HG02840 (cell line): Measurements from ENCODE around the gene C3orf22.

Source experiments
- ATAC-seq: cut with Tn5 transposase; IDR thresholded peaks from one replicate; pipeline ENCODE4 v1.9.1; 2021; ENCODE audit warnings: mild to moderate bottlenecking, moderate library complexity, moderate number of reproducible peaks; ENCODE audit not compliant: unreplicated experiment, low FRiP score

Gene C3orf22

DNA sequence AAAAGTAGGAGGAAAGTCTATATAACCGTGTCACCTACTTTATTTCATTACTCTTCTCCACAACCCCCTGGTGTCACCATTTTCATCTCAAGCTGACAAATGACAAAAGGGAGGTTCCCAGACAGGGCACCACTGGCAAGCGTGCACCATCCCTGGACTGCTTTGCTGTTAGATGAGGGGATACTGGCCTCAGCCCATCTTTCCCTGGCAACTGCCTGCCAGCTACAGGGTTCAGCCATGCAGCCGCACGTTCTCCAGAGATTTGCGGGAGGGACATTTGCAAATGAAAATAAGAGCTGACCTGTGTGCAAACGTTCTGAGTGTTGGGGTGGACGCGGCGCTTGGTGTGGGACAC, 41.8 kb downstream of the C3orf22 start:
- no peak for ATAC-seq

DNA sequence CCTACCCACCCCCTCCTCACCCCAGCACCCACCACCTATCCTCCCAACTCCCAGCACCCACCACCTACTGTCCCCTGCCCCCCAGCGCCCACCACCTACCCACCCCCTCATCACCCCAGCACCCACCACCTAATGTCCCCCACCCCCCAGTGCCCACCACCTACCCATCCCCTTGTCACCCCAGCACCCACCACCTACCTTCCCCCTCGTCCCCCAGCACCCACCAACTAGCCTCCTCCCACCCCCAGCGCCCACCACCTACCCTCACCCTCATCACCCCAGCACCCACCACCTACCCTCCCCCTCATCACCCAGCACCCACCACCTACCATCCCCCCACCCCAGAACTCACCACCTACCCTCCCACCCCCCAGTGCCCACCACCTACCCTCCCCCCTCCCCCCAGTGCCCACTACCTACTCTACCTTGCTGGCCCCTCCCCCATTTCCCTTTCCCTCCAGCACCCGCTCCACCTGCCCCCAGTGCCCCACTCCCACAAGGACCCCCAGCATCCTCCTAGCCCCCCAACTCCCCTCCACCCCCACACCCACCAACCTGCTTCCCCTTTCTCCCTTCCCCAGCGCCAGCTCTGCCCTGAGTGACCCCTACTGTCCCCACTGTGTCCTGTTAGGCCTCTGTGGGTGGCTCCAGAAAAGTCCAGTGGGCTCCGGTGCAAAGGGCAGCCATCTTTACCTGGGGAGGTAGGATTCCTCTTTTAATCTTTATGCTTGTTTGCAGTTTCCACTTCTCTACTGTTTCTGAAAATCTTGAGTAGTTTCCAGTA, 42.4 kb downstream of the C3orf22 start:
- no peak for ATAC-seq

DNA sequence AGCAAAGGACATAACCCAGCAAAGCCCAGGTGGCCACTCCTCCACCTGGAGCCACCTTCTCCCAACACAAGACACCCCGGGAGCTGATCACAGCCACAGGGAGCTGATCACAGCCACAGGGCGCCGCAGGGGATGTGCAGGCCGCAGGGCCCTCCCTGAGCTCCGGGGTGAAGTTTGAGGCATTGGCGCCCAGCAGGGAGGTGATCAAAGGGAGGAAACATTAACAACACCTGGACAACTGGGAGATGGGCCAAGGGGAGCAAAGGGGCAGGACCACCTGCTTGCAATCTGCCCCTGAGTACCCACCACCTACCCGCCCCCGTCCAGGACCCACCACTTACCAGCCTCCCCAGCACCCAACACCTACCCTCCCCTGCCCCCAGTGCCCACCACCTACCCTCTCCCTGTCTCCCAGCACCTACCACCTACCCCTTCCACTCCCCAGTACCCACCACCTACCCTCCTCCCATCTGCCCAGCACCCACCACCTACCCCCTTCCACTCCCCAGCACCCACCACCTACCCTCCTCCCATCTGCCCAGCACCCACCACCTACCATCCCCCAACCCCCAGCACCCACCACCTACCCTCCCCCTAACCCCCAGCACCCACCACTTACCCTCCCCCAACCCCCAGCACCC, 43.5 kb downstream of the C3orf22 start:
- no peak for ATAC-seq

DNA sequence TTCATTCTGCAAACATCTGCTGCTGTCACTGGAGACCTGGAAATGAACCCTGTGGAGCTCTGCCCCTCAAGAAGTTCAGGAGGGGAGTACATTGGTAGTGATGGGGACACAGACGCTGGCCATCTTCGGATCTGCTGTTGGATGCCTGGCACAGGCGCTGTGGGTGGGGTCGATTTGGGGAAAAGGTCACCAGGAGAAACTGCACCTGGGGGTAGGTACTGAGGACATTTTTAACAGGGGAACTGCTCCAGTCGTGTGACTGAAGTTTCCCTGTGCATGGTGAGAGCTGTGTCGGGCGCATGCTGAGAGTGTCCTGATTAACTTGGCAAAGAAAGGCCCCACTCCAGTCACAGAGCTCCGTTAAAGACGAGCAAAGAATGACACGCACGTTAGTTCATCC, 44.6 kb downstream of the C3orf22 start:
- no peak for ATAC-seq

DNA sequence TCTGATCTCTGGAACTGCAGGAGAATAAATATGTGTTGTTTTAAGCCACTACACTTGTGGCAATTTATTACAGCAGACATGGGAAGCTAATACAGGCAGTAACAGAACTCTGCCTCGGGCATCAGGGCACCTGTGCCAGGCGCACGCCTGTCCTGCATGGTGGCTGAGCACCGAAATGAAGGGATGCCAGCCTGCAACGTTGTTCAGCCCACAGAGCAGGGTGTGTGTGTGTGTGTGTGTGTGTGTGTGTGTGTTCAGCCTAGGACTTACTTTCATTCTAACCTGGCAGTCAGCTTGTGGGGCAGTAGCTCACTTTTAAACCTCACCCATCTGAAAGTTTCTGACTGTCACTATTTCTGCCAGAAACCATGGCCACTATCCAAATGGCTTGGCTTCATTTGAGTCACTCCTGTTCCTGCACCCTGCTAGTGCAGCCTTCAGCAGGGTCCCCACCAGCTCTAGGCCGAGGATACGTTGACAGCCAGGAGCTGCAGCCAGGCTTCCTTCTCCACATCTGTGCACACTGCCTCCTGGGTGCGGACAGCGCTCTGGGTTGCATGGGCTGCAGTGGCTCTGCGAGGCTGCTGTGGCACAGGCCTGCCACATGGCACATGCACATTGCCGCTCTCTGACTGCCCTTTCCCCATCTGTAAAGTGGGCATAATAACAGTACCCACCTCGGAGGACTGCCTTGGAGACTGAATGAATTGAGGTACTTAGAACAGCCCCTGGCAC, 45.6 kb downstream of the C3orf22 start:
- no peak for ATAC-seq

DNA sequence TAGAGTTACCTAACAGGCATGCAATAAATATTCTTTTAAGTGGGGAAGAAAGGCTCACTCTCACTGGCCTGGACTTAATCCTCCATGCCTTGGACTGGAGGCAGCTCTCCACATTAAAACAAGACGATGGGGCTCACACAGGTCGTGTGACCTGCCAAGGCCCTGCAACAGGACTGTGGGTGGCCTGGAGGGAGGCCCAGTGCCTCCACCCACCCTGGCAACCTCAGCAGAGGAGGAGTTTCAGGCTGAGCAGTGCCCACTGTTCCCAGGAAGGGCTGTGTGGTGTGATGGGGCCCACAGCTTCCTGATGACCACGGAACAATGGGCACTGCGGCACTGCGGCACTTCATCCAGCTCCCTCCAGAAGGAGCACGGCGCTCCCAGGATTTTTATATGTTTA, 46.7 kb downstream of the C3orf22 start:
- ATAC-seq = no peak

DNA sequence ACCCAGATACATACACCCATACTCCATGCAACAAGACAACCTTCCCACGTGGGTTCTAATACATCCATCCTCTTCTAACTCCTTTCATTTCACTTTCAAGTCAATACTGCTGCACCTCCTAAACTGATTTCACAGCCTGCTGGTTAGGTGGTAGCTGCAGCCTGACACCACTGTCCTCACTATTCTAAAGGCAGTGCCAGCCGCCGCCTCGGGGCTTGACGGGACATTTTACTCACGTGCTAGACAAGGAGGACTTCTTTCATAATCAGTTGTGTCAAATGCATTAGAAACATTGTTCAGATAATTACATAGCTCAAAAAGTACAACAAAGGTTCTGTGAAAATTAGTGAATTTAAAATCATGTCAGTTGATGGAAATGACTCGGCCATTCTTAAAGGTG, 47.4 kb downstream of the C3orf22 start:
- no peak for ATAC-seq

DNA sequence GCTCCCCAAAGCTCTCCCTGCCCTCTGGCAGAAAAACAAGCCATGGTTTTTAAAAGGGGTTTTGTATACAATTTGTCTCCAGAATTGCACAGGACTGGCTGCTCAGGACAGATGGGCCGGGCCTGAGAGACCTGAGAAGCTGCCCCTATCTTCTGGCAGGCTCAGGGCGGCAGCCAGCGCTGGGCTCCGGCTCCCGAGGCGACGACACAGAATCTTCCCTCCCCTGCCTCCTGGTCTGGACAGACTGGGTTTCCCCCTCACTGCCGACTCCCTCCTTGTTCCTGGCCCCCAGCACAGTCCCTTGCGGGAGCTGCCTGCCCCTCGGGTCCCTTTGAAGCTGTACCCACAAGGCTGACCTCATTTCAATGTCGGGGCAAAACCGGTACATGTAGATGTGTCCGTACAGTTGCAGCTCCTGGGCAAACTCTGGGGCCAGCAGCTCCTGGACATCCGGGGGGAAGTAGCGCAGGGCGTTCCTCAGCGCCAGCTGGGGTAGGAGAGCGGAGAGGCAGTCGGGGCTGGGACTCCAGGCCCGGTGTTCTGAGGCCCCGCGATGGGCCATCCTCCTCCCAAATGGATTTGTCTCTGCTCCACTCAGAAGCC, 48.3 kb downstream of the C3orf22 start:
- no peak for ATAC-seq

DNA sequence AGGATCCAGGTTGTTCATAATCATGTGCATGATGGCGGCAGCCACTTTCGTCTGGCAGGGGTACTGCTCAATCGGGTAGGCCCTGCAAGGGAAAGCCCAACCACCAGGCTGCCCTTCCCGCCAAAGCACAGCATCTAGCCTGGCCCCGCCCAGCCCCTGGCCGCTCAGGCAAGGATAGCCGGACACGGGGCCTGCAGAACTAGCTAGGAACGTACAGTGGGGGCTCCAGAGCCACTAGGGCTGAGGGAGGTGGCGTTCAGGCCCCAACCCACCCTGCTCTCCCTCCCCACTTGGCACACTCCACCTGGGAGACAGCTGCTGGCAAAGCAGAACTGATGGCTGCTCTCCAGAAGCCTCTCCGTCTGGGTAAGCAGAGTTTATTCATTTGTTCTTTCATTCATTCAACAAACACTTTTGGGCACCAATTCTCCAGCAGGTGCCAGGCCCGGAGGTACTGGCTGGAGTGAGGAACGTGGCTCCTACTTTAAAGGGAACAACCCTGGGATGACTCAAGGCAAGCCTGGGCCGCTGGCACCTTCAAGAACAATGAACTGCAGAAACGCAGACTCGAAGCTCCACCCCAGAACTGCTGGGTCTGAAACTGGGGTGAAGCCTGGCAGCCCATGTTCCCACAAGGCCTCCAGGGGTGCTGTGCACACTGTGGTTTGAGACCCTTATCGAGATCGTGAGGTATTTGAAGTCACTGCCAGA, 49.0 kb downstream of the C3orf22 start:
- ATAC-seq = no peak

DNA sequence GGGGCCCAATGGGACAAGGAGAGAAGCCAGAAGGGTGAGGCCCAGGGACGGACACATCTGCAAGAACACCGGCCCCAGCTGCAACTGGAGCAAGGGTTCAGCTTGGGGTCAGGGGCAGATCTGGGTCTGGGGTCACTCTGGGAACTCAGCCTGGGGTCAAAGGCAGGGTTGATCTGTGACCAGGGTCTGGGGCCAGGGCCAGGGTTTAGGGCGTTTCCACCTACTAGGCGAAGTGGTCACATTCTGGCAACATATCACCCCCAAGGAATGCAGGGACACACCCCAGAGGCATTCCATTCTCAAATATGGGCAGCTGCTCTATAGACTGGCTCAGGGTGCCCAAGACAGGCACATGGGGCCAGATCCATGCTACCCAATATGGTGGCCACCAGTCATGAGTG, 50.2 kb downstream of the C3orf22 start:
- no peak for ATAC-seq

DNA sequence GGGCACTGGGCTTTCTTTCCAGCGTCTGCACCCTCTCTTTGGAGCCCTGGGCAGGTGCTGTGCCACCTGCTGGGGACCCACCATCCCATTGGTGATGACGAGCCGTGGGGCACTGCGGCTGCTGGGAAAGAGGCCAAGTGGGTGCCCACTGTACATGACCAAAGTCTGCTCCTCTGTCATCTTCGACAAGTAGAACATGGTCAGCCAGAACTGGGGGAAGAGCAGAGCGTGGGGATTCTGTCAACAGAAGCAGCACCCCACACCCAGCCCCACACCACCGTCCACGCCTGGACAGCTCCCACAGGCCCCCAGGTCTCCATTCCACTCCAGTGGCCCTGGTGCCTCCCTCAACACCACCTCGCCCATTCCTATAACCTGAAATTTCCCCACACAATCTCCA, 50.8 kb downstream of the C3orf22 start:
- no peak for ATAC-seq

DNA sequence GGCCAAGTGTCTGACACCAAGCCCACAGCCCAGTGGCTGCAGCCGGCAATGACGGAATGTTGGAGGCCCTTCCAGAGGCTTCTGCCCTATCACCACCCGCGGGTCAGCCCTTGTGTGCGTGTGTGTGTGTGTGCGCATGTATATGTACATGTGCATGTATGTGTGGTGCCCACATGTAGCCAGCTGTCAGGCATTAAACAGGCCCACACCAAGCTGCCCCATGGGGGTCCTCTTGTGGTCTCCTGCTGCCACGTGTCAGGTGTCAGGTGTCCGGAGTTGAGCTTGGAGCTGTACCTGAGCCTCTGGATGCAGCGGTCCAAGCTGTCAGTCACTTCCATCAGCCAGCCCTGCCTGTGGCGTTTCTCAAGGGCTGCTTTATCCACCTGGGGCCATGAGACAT, 55.0 kb downstream of the C3orf22 start:
- ATAC-seq = no peak

DNA sequence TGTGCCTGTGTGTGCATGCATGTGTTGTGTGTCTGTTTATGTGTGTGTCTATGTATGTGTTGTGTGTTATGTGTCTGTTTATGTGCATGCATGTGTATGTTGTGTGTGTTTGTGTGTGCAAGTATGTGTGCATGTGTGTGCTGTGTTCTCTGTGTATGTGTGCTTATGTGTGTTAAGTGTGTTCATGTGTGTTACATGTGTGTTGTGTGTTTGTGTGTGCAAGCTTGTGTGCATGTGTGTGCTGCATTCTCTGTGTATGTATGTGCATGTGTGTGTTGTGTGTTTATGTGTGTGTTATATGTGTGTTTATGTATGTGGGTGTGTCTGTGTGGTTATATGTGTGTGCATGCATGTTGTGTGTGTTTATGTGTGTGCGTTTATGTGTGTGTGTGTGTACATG, 56.1 kb downstream of the C3orf22 start:
- ATAC-seq = no peak

DNA sequence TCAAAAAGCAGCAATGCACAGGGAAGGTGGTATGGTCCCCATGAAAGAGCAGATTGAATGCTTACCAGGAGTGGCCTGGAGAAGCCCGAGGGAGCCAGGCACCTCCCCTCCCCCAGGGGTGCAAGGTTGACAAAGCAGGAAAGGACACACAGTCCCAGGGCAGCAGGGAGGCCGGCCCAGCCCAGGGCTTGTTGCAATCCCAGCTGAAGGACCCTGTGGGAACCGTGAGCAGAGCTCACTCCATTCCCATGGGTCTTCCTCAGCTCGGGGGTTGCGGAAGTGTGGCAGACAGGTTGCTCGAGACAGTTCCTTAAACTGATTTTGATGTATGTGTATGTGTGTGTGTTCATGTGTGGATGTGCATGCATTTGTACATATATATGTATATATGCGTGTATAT, 57.0 kb downstream of the C3orf22 start:
- no peak for ATAC-seq

DNA sequence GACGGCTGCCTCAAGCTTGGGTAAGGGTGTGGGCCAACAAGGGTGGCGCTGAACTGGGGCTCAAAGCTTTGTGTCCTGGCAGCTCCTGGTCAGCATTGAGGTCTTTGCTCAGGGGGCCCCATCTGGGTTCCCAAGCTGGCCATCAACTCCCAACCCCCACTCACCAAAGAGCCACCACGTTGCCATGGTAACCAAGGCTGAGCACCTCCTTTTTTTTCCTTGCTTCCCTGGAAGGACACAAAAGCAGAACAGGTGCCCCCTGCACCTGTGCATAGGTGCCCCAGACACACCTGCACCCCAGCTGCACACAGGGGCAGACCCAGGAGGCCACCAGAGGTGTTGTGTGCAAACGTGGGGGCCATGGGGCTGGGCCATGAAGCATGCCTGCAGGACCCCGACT, 57.7 kb downstream of the C3orf22 start:
- ATAC-seq = no peak

DNA sequence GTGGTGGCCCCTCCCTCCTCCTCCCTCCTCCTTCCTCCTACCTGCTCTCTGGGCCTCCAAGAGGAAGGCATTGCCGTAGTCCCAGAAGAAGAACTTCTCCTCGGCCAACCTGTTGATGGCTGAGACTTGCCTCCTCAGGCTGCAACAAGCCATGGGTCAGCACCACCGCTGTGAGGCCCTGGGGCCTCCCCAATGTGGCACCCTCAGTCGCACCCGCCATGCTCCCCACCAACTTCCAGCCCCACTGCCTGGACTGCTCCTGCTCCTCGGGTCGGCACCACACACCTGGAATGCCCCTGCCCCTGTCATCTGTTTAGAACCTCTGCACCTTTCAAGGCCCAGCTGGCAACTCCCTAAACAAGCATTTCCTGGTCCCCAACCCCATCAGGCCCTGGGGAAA, 58.7 kb downstream of the C3orf22 start:
- ATAC-seq = no peak
